Loucy (cell line): ENCODE measurements around the gene FANCE.

Experiments
- H2AFZ ChIP-seq: fragments of 200-600 bp; sonication (generic); 2 replicates; pipeline ENCODE4 v1.6.0; 2016; ENCODE audit warnings: antibody characterized with exemption, mild to moderate bottlenecking, low read length, moderate library complexity
- H3F3A ChIP-seq: fragments of 200-600 bp; 2 replicates; pipeline ENCODE4 v1.6.0; 2016; ENCODE audit warnings: antibody characterized with exemption, low read depth, mild to moderate bottlenecking
- H3K27me3 ChIP-seq: fragments of 200-600 bp; sonication (generic); 2 replicates; pipeline ENCODE4 v1.6.1; 2014; ENCODE audit warnings: low read length, mild to moderate bottlenecking; ENCODE audit not compliant: insufficient read depth, poor library complexity, severe bottlenecking
- H3K36me3 ChIP-seq: fragments of 200-600 bp; sonication (generic); 2 replicates; pipeline ENCODE4 v1.6.1; 2016; ENCODE audit warnings: low read length; ENCODE audit not compliant: insufficient read depth
- H3K4me1 ChIP-seq: fragments of 200-600 bp; sonication (generic); 2 replicates; pipeline ENCODE4 v1.5.1; 2014; ENCODE audit warnings: low read length, mild to moderate bottlenecking; ENCODE audit not compliant: insufficient read depth, poor library complexity, severe bottlenecking
- H3K4me2 ChIP-seq: fragments of 200-600 bp; sonication (generic); 2 replicates; pipeline ENCODE4 v1.6.0; 2014; ENCODE audit warnings: antibody characterized with exemption, low read length, low read depth, mild to moderate bottlenecking; ENCODE audit not compliant: poor library complexity, severe bottlenecking
- H3K4me3 ChIP-seq: fragments of 200-600 bp; sonication (generic); 2 replicates; pipeline ENCODE4 v1.5.1; 2014; ENCODE audit warnings: low read length, mild to moderate bottlenecking, mixed read lengths; ENCODE audit not compliant: poor library complexity, severe bottlenecking
- H3K79me2 ChIP-seq: fragments of 200-600 bp; sonication (generic); 2 replicates; pipeline ENCODE4 v1.6.1; 2014; ENCODE audit warnings: low read length; ENCODE audit not compliant: insufficient read depth
- H3K9ac ChIP-seq: fragments of 200-600 bp; sonication (generic); 2 replicates; pipeline ENCODE4 v1.6.0; 2014; ENCODE audit warnings: mild to moderate bottlenecking, low read depth, low read length, moderate library complexity; ENCODE audit not compliant: poor library complexity, severe bottlenecking
- H3K9me2 ChIP-seq: fragments of 200-600 bp; sonication (generic); replicated peaks from 2 replicates; pipeline ENCODE4 v1.6.1; 2016; ENCODE audit warnings: low read depth, low read length, mixed read lengths
- H3K9me3 ChIP-seq: fragments of 200-600 bp; sonication (generic); 2 replicates; pipeline ENCODE4 v1.6.1; 2014; ENCODE audit warnings: mild to moderate bottlenecking, antibody characterized with exemption, low read length, low read depth; ENCODE audit not compliant: insufficient read depth
- H4K20me1 ChIP-seq: fragments of 200-600 bp; sonication (generic); 2 replicates; pipeline ENCODE4 v1.6.0; 2014; ENCODE audit warnings: antibody characterized with exemption, low read length, mild to moderate bottlenecking; ENCODE audit not compliant: insufficient read depth, poor library complexity, severe bottlenecking
- CTCF ChIP-seq: fragments of 200-600 bp; sonication (generic); conservative IDR thresholded peaks from 2 replicates; pipeline ENCODE4 v1.5.1; 2014; ENCODE audit warnings: mild to moderate bottlenecking, antibody characterized with exemption, low read length
- EZH2phosphoT487 ChIP-seq: fragments of 200-600 bp; IDR thresholded peaks from 2 replicates; pipeline ENCODE4 v1.6.1; 2018; ENCODE audit warnings: antibody characterized with exemption, mild to moderate bottlenecking, moderate library complexity, borderline replicate concordance

FANCE gene

GRCh38 chr6:35443341-35444030 is 8.7 kb upstream of the FANCE start:
- Histone ChIP-seq H3F3A (no peaks in the 10 kb centered on the region), H2AFZ (no peak overlapping the region), H3K4me3 (no peak overlapping the region), H3K9me2 (no peaks in the 10 kb centered on the region), H3K79me2 (no peaks in the 10 kb centered on the region), H3K9me3 (no peaks in the 10 kb centered on the region), H3K4me2 (no peak overlapping the region), H4K20me1 (no peaks in the 10 kb centered on the region), H3K4me1 (no peaks in the 10 kb centered on the region), H3K27me3 (no peaks in the 10 kb centered on the region), H3K9ac (no peak overlapping the region), H3K36me3 (no peaks in the 10 kb centered on the region)
- TF ChIP-seq EZH2phosphoT487 (no peak), CTCF (no peak)

- Histone ChIP-seq H3K9me3 (no peaks in the 10 kb centered on the region), H2AFZ (no peak overlapping the region), H3K36me3 (no peaks in the 10 kb centered on the region), H3K4me2 (no peak overlapping the region), H3K4me1 (no peaks in the 10 kb centered on the region), H3K27me3 (no peaks in the 10 kb centered on the region), H3K79me2 (no peaks in the 10 kb centered on the region), H4K20me1 (no peaks in the 10 kb centered on the region), H3K9me2 (no peaks in the 10 kb centered on the region), H3K9ac (no peak overlapping the region), H3F3A (no peaks in the 10 kb centered on the region), H3K4me3 (no peak overlapping the region)
- no peak for TF ChIP-seq EZH2phosphoT487
- TF ChIP-seq CTCF, result no peak
Measured at GRCh38 chr6:35445691-35446090, 6.4 kb upstream of the FANCE start.

- TF ChIP-seq EZH2phosphoT487 (no peak), CTCF (no peak)
- Histone ChIP-seq H3K4me2 (no peak overlapping the region), H3K9ac (no peak overlapping the region), H3K9me2 (no peaks in the 10 kb centered on the region), H3K4me3 (no peak overlapping the region), H3K79me2 (peaks cover 8% of the 10 kb centered on the region), H3K4me1 (peaks cover 12% of the 10 kb centered on the region), H4K20me1 (peaks cover 7% of the 10 kb centered on the region), H3F3A (no peaks in the 10 kb centered on the region), H3K9me3 (no peaks in the 10 kb centered on the region), H3K36me3 (no peaks in the 10 kb centered on the region), H3K27me3 (no peaks in the 10 kb centered on the region), H2AFZ (no peak overlapping the region)
Measured at GRCh38 chr6:35448191-35448590, 3.9 kb upstream of the FANCE start.
